B cell (primary cell): ENCODE results near the gene FYN.

Experiments used
- EZH2 ChIP-seq: IDR thresholded peaks from 2 replicates; pipeline ENCODE4 v1.6.1; 2012; ENCODE audit warnings: borderline replicate concordance, low read depth, mild to moderate bottlenecking, moderate library complexity, low read length; ENCODE audit not compliant: insufficient read depth, poor library complexity, severe bottlenecking
- TF ChIP-seq, protein P1 (sequence below): fragments of 200-600 bp; IDR thresholded peaks from one replicate; pipeline ENCODE4 v1.8.0; 2022; ENCODE audit warnings: antibody characterized with exemption, mild to moderate bottlenecking

DNA sequence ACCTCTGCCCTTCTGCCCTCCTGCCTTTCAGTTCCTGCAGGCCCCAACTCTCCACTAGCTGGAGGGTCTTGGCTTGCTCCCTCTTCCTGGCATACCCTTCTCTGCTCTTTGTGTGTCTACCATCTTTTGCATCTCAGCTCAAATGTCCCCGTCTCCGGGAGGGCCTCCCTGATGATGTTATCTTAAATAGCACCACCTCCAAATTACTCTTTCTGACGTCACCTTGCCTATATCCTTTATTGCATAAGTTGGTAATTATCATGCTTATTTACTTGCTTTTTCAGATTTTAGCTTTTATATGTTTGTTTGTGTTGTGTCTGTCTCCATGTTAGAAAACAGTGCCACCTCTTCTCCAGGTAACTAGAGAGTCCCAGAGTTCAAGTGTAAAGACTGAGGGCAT is 36.0 kb upstream of the FYN start:
- TF ChIP-seq, protein P1, sequence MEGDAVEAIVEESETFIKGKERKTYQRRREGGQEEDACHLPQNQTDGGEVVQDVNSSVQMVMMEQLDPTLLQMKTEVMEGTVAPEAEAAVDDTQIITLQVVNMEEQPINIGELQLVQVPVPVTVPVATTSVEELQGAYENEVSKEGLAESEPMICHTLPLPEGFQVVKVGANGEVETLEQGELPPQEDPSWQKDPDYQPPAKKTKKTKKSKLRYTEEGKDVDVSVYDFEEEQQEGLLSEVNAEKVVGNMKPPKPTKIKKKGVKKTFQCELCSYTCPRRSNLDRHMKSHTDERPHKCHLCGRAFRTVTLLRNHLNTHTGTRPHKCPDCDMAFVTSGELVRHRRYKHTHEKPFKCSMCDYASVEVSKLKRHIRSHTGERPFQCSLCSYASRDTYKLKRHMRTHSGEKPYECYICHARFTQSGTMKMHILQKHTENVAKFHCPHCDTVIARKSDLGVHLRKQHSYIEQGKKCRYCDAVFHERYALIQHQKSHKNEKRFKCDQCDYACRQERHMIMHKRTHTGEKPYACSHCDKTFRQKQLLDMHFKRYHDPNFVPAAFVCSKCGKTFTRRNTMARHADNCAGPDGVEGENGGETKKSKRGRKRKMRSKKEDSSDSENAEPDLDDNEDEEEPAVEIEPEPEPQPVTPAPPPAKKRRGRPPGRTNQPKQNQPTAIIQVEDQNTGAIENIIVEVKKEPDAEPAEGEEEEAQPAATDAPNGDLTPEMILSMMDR = no peak
- no peak for TF ChIP-seq EZH2
